ENCODE measurements around the gene CRAT.

Gene CRAT

GRCh38 chr9:129136446-129137035 is 25.9 kb upstream of the CRAT start:
- Histone ChIP-seq H3K9me3 (ENCODE audit: control insufficient read depth, low read length) (no peaks in the 10 kb centered on the region), H3K36me3 (ENCODE audit: control insufficient read depth, insufficient read depth, low read length) (no peaks in the 10 kb centered on the region), H3K27ac (no peak overlapping the region), H3K4me1 (peaks cover 24% of the 10 kb centered on the region), H3K79me2 (peaks cover 3% of the 10 kb centered on the region), H3K27me3 (ENCODE audit: control insufficient read depth, insufficient read depth, low read length) (no peaks in the 10 kb centered on the region), H3K4me3 (ENCODE audit: low read depth, low read length) (no peak overlapping the region), H2AFZ (no peak overlapping the region), H3K4me2 (ENCODE audit: low read length) (no peak overlapping the region), H3K9ac (no peak overlapping the region)
- no peak for TF ChIP-seq CTCF (IDR thresholded peaks at IDR 0.05)

GRCh38 chr9:129135476-129135875 is 24.9 kb upstream of the CRAT start:
- H3K4me3 ChIP-seq (ENCODE audit: low read depth, low read length): no peak overlapping the region
- no peak for TF ChIP-seq CTCF (IDR thresholded peaks at IDR 0.05)
- no peak overlapping the region for H3K9ac ChIP-seq
- H3K4me1 ChIP-seq: peaks cover 16% of the 10 kb centered on the region
- no peaks in the 10 kb centered on the region for H3K27me3 ChIP-seq (ENCODE audit: control insufficient read depth, insufficient read depth, low read length)
- H3K27ac ChIP-seq: no peak overlapping the region
- H3K79me2 ChIP-seq: peaks cover 3% of the 10 kb centered on the region
- H3K36me3 ChIP-seq (ENCODE audit: control insufficient read depth, insufficient read depth, low read length): no peaks in the 10 kb centered on the region
- H3K4me2 ChIP-seq (ENCODE audit: low read length): no peak overlapping the region
- H3K9me3 ChIP-seq (ENCODE audit: control insufficient read depth, low read length): no peaks in the 10 kb centered on the region
- H2AFZ ChIP-seq: no peak overlapping the region

GRCh38 chr9:129133082-129133481 is 22.5 kb upstream of the CRAT start:
- Histone ChIP-seq H3K27me3 (ENCODE audit: control insufficient read depth, insufficient read depth, low read length) (no peaks in the 10 kb centered on the region), H3K79me2 (peaks cover 3% of the 10 kb centered on the region), H3K9me3 (ENCODE audit: control insufficient read depth, low read length) (no peaks in the 10 kb centered on the region), H3K36me3 (ENCODE audit: control insufficient read depth, insufficient read depth, low read length) (no peaks in the 10 kb centered on the region), H3K4me3 (ENCODE audit: low read depth, low read length) (no peak overlapping the region), H3K27ac (no peak overlapping the region), H3K4me1 (peaks cover 1% of the 10 kb centered on the region), H3K9ac (no peak overlapping the region), H3K4me2 (ENCODE audit: low read length) (no peak overlapping the region), H2AFZ (no peak overlapping the region)
- TF ChIP-seq CTCF (IDR thresholded peaks at IDR 0.05): no peak

- no peak overlapping the region for H3K9ac ChIP-seq
- no peaks in the 10 kb centered on the region for H3K36me3 ChIP-seq (ENCODE audit: control insufficient read depth, insufficient read depth, low read length)
- peaks cover 3% of the 10 kb centered on the region for H3K79me2 ChIP-seq
- no peak overlapping the region for H2AFZ ChIP-seq
- no peak overlapping the region for H3K4me3 ChIP-seq (ENCODE audit: low read depth, low read length)
- no peaks in the 10 kb centered on the region for H3K9me3 ChIP-seq (ENCODE audit: control insufficient read depth, low read length)
- no peak overlapping the region for H3K4me2 ChIP-seq (ENCODE audit: low read length)
- H3K4me1 ChIP-seq: peaks cover 6% of the 10 kb centered on the region
- H3K27me3 ChIP-seq (ENCODE audit: control insufficient read depth, insufficient read depth, low read length): no peaks in the 10 kb centered on the region
- no peak overlapping the region for H3K27ac ChIP-seq
- TF ChIP-seq CTCF (IDR thresholded peaks at IDR 0.05): peak; percentile 89
These were observed 20.9 kb upstream of the CRAT start for GRCh38 chr9:129131300-129132145.
